Mucosa of gallbladder (tissue), 1 donor: ENCODE data around the gene PCDH1. TPM values are rescaled to one million over a fixed set of nuclear protein-coding genes. Genes with fewer than 3 reads are reported as not detected.
"Not testable (repeated sequence)": the region's sequence is repeated elsewhere in the genome, so short reads cannot be mapped to it uniquely, and the experiment has no call there.

Experiments used
- DNase-seq: peaks from one replicate; pipeline ENCODE4 v3.0.0-alpha.2; 2020; ENCODE audit warnings: low spot score
- total RNA-seq: library from RNA; stranded (reverse); gene quantifications from one replicate; pipeline ENCODE4 v1.2.1, GENCODE V29; 2021
- donor health status: DM: no; HTN: no; CAD: no.

Gene PCDH1
- total RNA-seq, 1 donor from 2014 or later: 90.6 TPM

GRCh38 chr5:141834331-141834730 lies 43.9 kb downstream of the PCDH1 start:
- no peak for DNase-seq

- DNase-seq: no peak
These were observed 46.1 kb downstream of the PCDH1 start for GRCh38 chr5:141832131-141832530.

GRCh38 chr5:141828162-141828561 lies 50.0 kb downstream of the PCDH1 start:
- DNase-seq: no peak

GRCh38 chr5:141826674-141827073 lies 51.5 kb downstream of the PCDH1 start:
- DNase-seq: no peak

- DNase-seq: no peak
These were observed 52.2 kb downstream of the PCDH1 start for GRCh38 chr5:141825791-141826560.

GRCh38 chr5:141825241-141825671 lies 53.0 kb downstream of the PCDH1 start:
- DNase-seq: no peak

- DNase-seq: no peak
These were observed 53.5 kb downstream of the PCDH1 start for GRCh38 chr5:141824717-141825116.

GRCh38 chr5:141823056-141823455 lies 55.2 kb downstream of the PCDH1 start:
- DNase-seq: no peak

- DNase-seq: no peak
These were observed 56.1 kb downstream of the PCDH1 start for GRCh38 chr5:141822144-141822543.

GRCh38 chr5:141821430-141821925 lies 56.7 kb downstream of the PCDH1 start:
- DNase-seq: no peak

- not testable (repeated sequence) for DNase-seq
These were observed 57.5 kb downstream of the PCDH1 start for GRCh38 chr5:141820686-141821085.

- DNase-seq: no peak
These were observed 60.6 kb downstream of the PCDH1 start for GRCh38 chr5:141817631-141818030.

GRCh38 chr5:141816598-141817399 lies 61.4 kb downstream of the PCDH1 start:
- no peak for DNase-seq

- no peak for DNase-seq
These were observed 62.4 kb downstream of the PCDH1 start for GRCh38 chr5:141815796-141816180.

GRCh38 chr5:141815051-141815795 lies 63.0 kb downstream of the PCDH1 start:
- DNase-seq: no peak

- DNase-seq: peak; percentile 37
These were observed 63.9 kb downstream of the PCDH1 start for GRCh38 chr5:141814064-141814964.

GRCh38 chr5:141812512-141812911 lies 65.7 kb downstream of the PCDH1 start:
- no peak for DNase-seq

GRCh38 chr5:141811287-141812155 lies 66.7 kb downstream of the PCDH1 start:
- no peak for DNase-seq

GRCh38 chr5:141810702-141811101 lies 67.5 kb downstream of the PCDH1 start:
- DNase-seq: no peak
